Measurements from ENCODE around the gene TRPM6. TPM values are rescaled to one million over a fixed set of nuclear protein-coding genes. Genes with fewer than 3 reads are reported as not detected.

The TRPM6 gene
- total RNA-seq, 1 experiment from 2014 or later = 0.57 TPM

- Mint-ChIP-seq H3K9me3 (no peaks in the 10 kb centered on the region), H3K27ac (no peak overlapping the region), H3K36me3 (ENCODE audit: insufficient read depth in 1 of 3, low read depth in 3 of 3) (no peaks in the 10 kb centered on the region), H3K4me1 (no peaks in the 10 kb centered on the region), H3K4me3 (no peak overlapping the region), H3K27me3 (ENCODE audit: low read depth) (peaks cover 2% of the 10 kb centered on the region; the same call in 1 of the 2 replicates)
- Histone ChIP-seq H3K23me2 (ENCODE audit: insufficient read length, low read depth, low read length, poor library complexity, severe bottlenecking) (no peaks in the 10 kb centered on the region), H4K91ac (ENCODE audit: insufficient read length, low read depth, low read length) (no peak overlapping the region), H4K8ac (replicated peaks; ENCODE audit: insufficient read length, low read depth, low read length) (no peak overlapping the region), H3K27me3 (ENCODE audit: insufficient read depth, low read length) (no peaks in the 10 kb centered on the region), H4K5ac (ENCODE audit: insufficient read length, low read depth, low read length) (no peak overlapping the region), H3K18ac (ENCODE audit: insufficient read length, low read depth, low read length) (no peak overlapping the region), H2BK20ac (ENCODE audit: low read depth, low read length, poor library complexity, severe bottlenecking) (no peak overlapping the region), H2BK15ac (ENCODE audit: low read depth, low read length) (no peak overlapping the region), H3K56ac (ENCODE audit: insufficient read length, low read depth, low read length) (no peak overlapping the region), H2BK120ac (ENCODE audit: low read depth, low read length, poor library complexity, severe bottlenecking) (no peak overlapping the region), H3K14ac (ENCODE audit: insufficient read depth, low read length) (no peak overlapping the region), H3K79me2 (ENCODE audit: insufficient read depth, low read length) (no peaks in the 10 kb centered on the region), H2BK5ac (ENCODE audit: insufficient read length, low read length) (no peak overlapping the region), H3K4ac (ENCODE audit: low read depth, low read length) (no peak overlapping the region), H3K9ac (ENCODE audit: extremely low read depth, insufficient read length, low read length) (no peak overlapping the region), H3K4me2 (ENCODE audit: insufficient read depth, insufficient read length, low read length) (no peak overlapping the region), H3K79me1 (ENCODE audit: insufficient read depth, low read depth, low read length, poor library complexity, severe bottlenecking) (no peaks in the 10 kb centered on the region), H2AK5ac (ENCODE audit: insufficient read length, low read length) (no peak overlapping the region), H3K9me3 (ENCODE audit: control insufficient read depth, low read depth, low read length) (no peaks in the 10 kb centered on the region), H3T11ph (ENCODE audit: low read length) (no peak overlapping the region), H2AFZ (ENCODE audit: low read length) (no peak overlapping the region), H4K20me1 (ENCODE audit: control insufficient read depth, insufficient read depth, insufficient read length) (no peaks in the 10 kb centered on the region), H2BK12ac (ENCODE audit: insufficient read length, low read depth, low read length) (no peak overlapping the region), H3K27ac (ENCODE audit: insufficient read length, low read depth, low read length) (no peak overlapping the region), H3K4me1 (ENCODE audit: insufficient read depth, low read length) (no peaks in the 10 kb centered on the region), H3K23ac (ENCODE audit: insufficient read length, low read depth, low read length) (no peak overlapping the region)
- no peak for DNase-seq
- no CpG with 5 or more reads among the region's 2 CpGs for WGBS (ENCODE audit: extremely low coverage, insufficient read length, low lambda C conversion rate)
- no peak for TF ChIP-seq CTCF (conservative IDR thresholded peaks at IDR 0.05)
These were observed 190.2 kb downstream of the TRPM6 start for GRCh38 chr9:74697535-74697934.

Data from H9 (cell line).